Measurements from ENCODE around the gene GOLGA6B. TPM values are rescaled to one million over a fixed set of nuclear protein-coding genes. Genes with fewer than 3 reads are reported as not detected.

Gene GOLGA6B
- total and polyA plus RNA-seq, 2 of the 4 experiments (the other 2 are of a cell fraction): not detected

DNA sequence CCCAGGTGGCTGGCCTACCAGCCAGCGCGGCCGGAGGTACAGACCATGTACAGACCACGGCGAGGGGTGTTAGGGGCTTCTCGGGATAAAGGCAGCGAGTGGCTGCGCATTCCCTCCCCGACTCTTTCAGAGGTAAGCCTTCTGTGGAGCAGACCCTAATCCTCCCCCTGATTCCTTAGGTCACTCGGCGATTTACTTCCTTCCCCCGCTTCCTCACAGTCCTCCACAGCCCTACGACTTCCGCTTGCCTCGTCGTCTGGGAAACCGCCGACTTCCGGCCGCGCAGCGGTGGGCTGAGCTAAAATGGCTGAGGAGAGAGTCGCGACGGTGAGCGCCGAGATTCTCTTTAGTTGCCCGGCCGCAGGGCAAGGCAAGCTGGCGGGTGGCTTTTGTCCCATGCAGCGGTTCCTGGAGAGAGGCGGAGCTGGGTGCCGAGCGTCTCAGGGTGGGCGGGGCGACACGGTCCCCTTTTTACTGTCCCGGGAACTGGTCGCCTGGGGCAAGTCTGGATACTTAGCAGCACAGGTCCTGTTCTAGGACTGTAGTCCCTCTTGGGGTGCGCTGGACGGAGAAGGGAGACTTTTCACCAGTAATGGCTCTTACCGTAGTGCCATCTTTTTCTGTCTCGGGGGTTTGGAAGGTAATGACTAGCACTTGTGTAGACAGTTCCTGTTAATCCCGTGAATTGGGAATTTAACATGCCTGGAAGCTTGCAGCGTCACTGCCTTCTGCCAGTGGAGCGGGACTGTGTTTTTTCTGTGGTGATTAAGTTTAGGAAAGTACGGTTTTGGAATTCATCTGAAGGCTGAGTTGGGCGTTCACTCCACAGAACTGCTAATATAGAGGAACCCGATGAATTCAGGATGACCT lies 31.7 kb downstream of the GOLGA6B start, which contains the start of the genes BBS4 and HIGD2B:
Gene BBS4 (plus strand): TSS at position 283 of the 870 bp plus-strand sequence. CDS start 21 bp downstream, at position 304.
Gene HIGD2B (minus strand): TSS at position 258 of the 870 bp plus-strand sequence. CDS start 9,808 bp downstream, outside the sequence.
- Histone ChIP-seq H2AFZ (replicated peaks; ENCODE audit: low read length, poor library complexity) (peak within 1 kb of the TSS; percentile 99), H3K14ac (replicated peaks; ENCODE audit: low read depth, low read length) (peak within 1 kb of the TSS; percentile 92), H3K9me3 (ENCODE audit: control insufficient read depth, insufficient read depth, low read length) (no peaks in the 10 kb centered on the region), H3K27me3 (ENCODE audit: control insufficient read depth, insufficient read depth, low read length) (peaks cover under 1% of the 10 kb centered on the region; the same call in 1 of the 2 replicates), H3K4me1 (ENCODE audit: control insufficient read depth, insufficient read depth, low read length) (0 out of 2 replicates have a peak, but pooled peaks cover 1% of the 10 kb centered on the region), H3K18ac (ENCODE audit: low read depth, low read length) (peak within 1 kb of the TSS; percentile 56), H2AK5ac (ENCODE audit: low read depth, low read length) (0 out of 2 replicates have a peak within 1 kb of the TSS, but pooled peaks have one; percentile 6), H3K23ac (ENCODE audit: low read depth, low read length) (peak within 1 kb of the TSS; percentile 95), H3K56ac (ENCODE audit: extremely low read depth, insufficient read depth, low read length) (peak within 1 kb of the TSS; percentile 89), H3K4ac (ENCODE audit: low read depth, low read length) (peak within 1 kb of the TSS; percentile 80), H2BK20ac (ENCODE audit: low read depth, low read length) (no peak within 1 kb of the TSS), H2AK9ac (replicated peaks; ENCODE audit: low read depth, low read length, poor library complexity) (peak within 1 kb of the TSS; percentile 73), H4K20me1 (ENCODE audit: insufficient read depth, low read length) (no peaks in the 10 kb centered on the region), H4K91ac (ENCODE audit: insufficient read depth, low read depth, low read length) (peak within 1 kb of the TSS; percentile 75), H3K9me1 (ENCODE audit: insufficient read depth, low read length) (no peaks in the 10 kb centered on the region), H4K8ac (ENCODE audit: low read depth in 2 of 2, low read length in 2 of 2) (peak within 1 kb of the TSS; percentile 98 to 99), H2BK15ac (ENCODE audit: low read depth, low read length) (peak within 1 kb of the TSS; percentile 62; the same call in 1 of the 3 replicates), H2BK5ac (ENCODE audit: low read depth, low read length, poor library complexity, severe bottlenecking) (peak within 1 kb of the TSS; percentile 73), H3K79me1 (ENCODE audit: low read depth in 1 of 2, low read length in 2 of 2) (peaks cover 0 to 13% of the 10 kb centered on the region in 2 experiments; a peak in 2 of 4 replicates), H3K4me3 (ENCODE audit: insufficient read depth, low read depth, low read length) (peak within 1 kb of the TSS; percentile 59), H3K4me2 (ENCODE audit: low read depth, low read length) (peak within 1 kb of the TSS; percentile 81), H3K27ac (ENCODE audit: insufficient read depth, low read length) (peak within 1 kb of the TSS; percentile 89), H3K9ac (ENCODE audit: low read depth, low read length) (peak within 1 kb of the TSS; percentile 80), H2BK120ac (ENCODE audit: low read depth, low read length) (peak within 1 kb of the TSS; percentile 35), H4K5ac (ENCODE audit: low read depth, low read length) (peak within 1 kb of the TSS; percentile 77), H3K36me3 (ENCODE audit: control insufficient read depth, insufficient read depth, low read length) (no peaks in the 10 kb centered on the region)
- 0% methylated on average over 20 of the region's 49 CpGs; no CpG with 5 or more reads in 1 of the 2 experiments for WGBS, 2 experiments (ENCODE audit: extremely low coverage in 2 of 2, insufficient read length in 1 of 2)
- dilution Hi-C loops (cut with HindIII; ENCODE audit: low sequenced_read_pairs, unreplicated experiment): no loop called here
- no TSS peak for BruUV-seq (replicated peaks)
- ATAC-seq (ENCODE audit: low read depth) (peak; percentile 99), DNase-seq (peak; percentile 83)
- intact Hi-C loops (cut with micrococcal nuclease): no loop called here
- ChIA-PET CTCF (interaction anchor here (0.6 kb wide), 1 partner anchor 36 kb away, joined by 4 read pairs; no protein-coding TSS in a partner anchor), POLR2A (ENCODE audit: unreplicated experiment) (no interaction called here)
- in situ Hi-C loops (cut with MboI; ENCODE audit: low sequenced_read_pairs): no loop called here
- TF ChIP-seq MAZ (IDR thresholded peaks at IDR 0.05; ENCODE audit: borderline replicate concordance, low read depth, low read length) (0 out of 2 replicates have a peak, but pooled peaks have one; percentile 11), MXI1 (IDR thresholded peaks at IDR 0.05; ENCODE audit: borderline replicate concordance, low read depth, low read length) (peak; percentile 61), POLR2A (IDR thresholded peaks at IDR 0.05; ENCODE audit: low read depth, low read length) (peak; percentile 83), RFX5 (IDR thresholded peaks at IDR 0.05; ENCODE audit: low read depth, low read length) (no peak)
- TF ChIP-seq, protein P1, sequence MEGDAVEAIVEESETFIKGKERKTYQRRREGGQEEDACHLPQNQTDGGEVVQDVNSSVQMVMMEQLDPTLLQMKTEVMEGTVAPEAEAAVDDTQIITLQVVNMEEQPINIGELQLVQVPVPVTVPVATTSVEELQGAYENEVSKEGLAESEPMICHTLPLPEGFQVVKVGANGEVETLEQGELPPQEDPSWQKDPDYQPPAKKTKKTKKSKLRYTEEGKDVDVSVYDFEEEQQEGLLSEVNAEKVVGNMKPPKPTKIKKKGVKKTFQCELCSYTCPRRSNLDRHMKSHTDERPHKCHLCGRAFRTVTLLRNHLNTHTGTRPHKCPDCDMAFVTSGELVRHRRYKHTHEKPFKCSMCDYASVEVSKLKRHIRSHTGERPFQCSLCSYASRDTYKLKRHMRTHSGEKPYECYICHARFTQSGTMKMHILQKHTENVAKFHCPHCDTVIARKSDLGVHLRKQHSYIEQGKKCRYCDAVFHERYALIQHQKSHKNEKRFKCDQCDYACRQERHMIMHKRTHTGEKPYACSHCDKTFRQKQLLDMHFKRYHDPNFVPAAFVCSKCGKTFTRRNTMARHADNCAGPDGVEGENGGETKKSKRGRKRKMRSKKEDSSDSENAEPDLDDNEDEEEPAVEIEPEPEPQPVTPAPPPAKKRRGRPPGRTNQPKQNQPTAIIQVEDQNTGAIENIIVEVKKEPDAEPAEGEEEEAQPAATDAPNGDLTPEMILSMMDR (conservative IDR thresholded peaks at IDR 0.05; ENCODE audit: low read depth, low read length): no peak

Data from IMR-90 (cell line).